Measurements from ENCODE around the gene RNF123.

RNF123 gene

DNA sequence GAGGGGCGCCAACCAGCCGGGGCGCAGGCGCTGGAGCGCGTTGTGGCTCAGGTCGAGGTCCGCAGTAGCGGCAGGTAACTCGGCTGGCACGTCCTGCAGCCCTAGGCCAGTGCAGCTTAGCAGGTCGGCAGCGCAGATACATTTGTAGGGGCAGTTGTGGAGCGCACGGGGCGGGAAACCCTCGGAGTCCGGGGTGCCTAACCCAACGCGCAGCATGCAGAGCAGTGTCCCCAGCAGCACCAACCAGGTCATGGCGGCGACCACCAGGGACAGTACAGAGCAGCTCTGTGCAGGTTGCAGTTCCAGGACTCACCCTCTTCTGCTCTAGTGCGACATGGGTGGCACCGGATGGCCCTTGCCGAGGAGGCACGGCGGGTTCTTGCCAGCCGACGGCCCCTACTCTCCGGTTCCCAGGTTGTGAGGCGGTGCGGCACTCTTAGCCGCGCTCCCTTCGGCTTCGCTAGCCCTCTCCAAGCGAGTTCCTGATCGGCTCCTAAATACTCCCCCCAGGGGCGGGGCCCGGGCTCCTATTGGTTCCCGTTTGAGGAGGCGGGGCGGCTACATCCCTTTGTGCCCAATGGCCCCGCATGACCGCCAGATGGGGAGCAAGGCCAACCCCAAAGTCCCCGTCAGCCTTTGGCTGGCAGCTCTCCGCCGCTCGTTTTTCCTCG lies 30.0 kb downstream of the RNF123 start, which contains the start of gene AMIGO3:
Gene AMIGO3 (minus strand): TSS at position 471 of the 671 bp plus-strand sequence. CDS start 219 bp downstream, at position 252.
- peak within 1 kb of the TSS; percentile 76 for H3K4me3 Mint-ChIP-seq
- H3K36me3 Mint-ChIP-seq (ENCODE audit: low read depth) = peaks cover 80% of the 10 kb centered on the region
- H3K9me3 Mint-ChIP-seq = no peaks in the 10 kb centered on the region
- peaks cover 12% of the 10 kb centered on the region for H3K27me3 Mint-ChIP-seq
- intact Hi-C loops (cut with micrococcal nuclease) = no loop called here
- peak within 1 kb of the TSS; percentile 80 for H3K27ac Mint-ChIP-seq
- peaks cover 63% of the 10 kb centered on the region for H3K4me1 Mint-ChIP-seq (ENCODE audit: low read depth)

DNA sequence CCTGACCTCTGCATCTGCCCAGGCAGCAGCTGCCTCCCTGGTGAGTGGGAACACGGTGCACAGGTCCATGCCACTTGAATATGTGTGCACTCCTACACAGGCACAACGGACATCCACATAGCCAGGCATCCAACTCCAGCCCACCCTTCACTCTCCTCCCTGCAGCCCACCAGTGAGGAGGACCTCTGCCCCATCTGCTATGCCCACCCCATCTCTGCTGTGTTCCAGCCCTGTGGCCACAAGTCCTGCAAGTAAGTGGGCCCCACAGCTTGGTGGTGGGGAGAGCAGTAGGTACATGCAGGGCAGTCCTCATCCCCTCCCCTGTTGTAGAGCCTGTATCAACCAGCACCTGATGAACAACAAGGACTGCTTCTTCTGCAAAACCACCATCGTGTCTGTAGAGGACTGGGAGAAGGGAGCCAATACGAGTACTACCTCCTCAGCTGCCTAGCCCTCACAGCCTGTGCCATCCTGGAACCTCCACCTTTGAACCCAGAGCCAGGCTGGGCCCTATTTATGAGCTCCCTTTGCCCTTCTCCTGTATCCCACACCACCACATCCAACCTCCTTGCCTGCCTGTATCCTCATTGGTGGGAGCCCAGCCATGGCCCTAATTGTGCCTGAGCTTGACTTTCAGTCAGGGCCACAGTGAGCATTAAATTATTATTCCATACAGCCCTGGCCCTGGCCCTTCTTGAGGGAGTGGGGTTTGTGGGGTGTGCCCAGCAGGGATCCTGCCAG lies 31.7 kb downstream of the RNF123 start:
- Mint-ChIP-seq H3K27me3 (peaks cover 12% of the 10 kb centered on the region), H3K9me3 (no peaks in the 10 kb centered on the region), H3K4me3 (no peak overlapping the region), H3K27ac (no peak overlapping the region), H3K4me1 (ENCODE audit: low read depth) (peaks cover 78% of the 10 kb centered on the region), H3K36me3 (ENCODE audit: low read depth) (peaks cover 73% of the 10 kb centered on the region)
- intact Hi-C loops (cut with micrococcal nuclease) = loop anchor here (5.0 to 10.0 kb wide), 2 partner anchors 64 to 699 kb away; partner anchors contain the start of genes IP6K1 and NDUFAF3

DNA sequence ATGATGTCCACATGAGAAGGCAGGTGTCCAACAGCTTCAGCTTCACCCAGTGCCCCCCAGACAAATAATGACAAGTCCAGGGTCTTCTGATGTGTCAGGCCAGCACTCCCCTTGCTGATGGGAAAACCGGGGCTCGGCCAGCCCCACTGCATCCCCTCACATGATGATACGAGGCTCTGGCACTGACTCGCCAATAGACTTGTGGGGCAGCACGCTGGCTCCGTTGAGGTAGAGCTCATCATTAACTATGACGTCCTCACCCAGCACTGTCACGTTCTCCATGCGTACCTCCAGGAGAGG lies 32.2 kb downstream of the RNF123 start:
- Mint-ChIP-seq H3K4me1 (ENCODE audit: low read depth) (peaks cover 78% of the 10 kb centered on the region), H3K36me3 (ENCODE audit: low read depth) (peaks cover 73% of the 10 kb centered on the region)
- intact Hi-C loops (cut with micrococcal nuclease) = loop anchor here (5.0 to 10.0 kb wide), 2 partner anchors 63 to 699 kb away; partner anchors contain the start of genes IP6K1 and NDUFAF3

DNA sequence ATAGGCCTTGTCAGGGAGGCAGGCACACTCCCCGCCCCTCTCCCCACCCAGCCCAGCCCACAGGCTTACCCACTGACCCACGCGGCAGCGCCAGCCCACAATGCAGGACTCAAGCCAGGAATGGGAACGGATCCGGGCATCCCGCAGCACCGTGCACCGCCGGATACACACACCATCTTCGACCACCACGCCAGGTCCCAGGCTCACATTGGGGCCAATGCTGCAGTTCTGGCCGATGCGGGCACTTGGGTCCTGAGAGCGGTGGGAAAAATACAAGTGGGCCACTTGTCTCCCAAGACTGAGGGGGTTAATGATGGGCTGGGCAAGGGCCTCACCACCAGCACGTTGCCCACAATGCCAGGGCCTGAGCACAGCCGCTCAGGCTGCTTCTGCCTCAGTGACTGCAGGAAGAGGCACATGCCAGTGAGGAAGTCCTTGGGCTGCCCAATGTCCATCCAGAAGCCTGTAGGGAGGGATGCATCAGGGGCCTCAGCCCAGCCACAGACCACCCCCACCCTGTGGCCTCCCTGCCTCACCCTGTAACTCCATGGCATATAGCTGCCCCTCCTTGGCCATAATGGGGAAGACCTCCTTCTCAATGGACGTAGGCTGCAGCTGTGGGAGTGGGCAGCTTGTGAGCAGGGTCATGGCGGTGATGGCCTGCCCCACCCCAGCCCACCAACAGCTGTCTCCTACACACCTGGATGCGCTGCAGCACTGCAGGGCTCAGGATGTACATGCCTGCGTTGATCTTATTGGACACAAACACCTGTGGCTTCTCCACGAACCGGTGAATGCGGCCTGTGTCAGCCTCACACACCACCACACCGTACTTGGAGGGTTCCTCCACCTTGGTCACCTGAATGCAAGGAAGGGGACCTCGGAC lies 32.8 kb downstream of the RNF123 start:
- Mint-ChIP-seq H3K4me3 (peak overlapping the region; percentile 94), H3K9me3 (no peaks in the 10 kb centered on the region), H3K27me3 (peaks cover 12% of the 10 kb centered on the region), H3K27ac (peak overlapping the region; percentile 100), H3K4me1 (ENCODE audit: low read depth) (peaks cover 75% of the 10 kb centered on the region), H3K36me3 (ENCODE audit: low read depth) (peaks cover 78% of the 10 kb centered on the region)
- intact Hi-C loops (cut with micrococcal nuclease) = loop anchor here (5.0 to 10.0 kb wide), 2 partner anchors 63 to 700 kb away; partner anchors contain the start of genes IP6K1 and NDUFAF3

More for the DNA sequence above, 32.2 kb downstream of the RNF123 start:
- peaks cover 12% of the 10 kb centered on the region for H3K27me3 Mint-ChIP-seq
- no peak overlapping the region for H3K4me3 Mint-ChIP-seq
- H3K27ac Mint-ChIP-seq = no peak overlapping the region
- no peaks in the 10 kb centered on the region for H3K9me3 Mint-ChIP-seq

DNA sequence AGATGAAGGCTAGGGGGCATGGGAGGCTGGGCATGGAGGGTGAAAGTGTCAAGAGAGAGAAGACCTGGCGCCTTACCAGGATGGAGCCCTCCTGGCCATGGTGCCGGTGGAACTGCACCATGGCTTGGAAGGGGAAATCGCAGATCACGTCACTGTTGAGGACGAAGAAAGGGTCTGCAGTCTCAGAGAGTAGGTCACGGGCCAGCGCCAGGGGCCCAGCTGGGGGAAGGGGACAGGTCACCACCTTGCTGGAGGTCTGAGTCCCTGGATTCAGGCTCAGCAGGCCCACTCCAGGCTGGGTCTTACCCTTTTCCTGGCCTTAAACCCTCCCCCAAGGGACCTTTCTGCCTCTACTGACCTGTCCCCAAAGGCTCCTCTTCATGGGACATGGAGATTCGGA lies 33.5 kb downstream of the RNF123 start:
- H3K36me3 Mint-ChIP-seq (ENCODE audit: low read depth) = peaks cover 83% of the 10 kb centered on the region
- intact Hi-C loops (cut with micrococcal nuclease) = loop anchor here (5.0 to 10.0 kb wide), 2 partner anchors 62 to 701 kb away; partner anchors contain the start of genes IP6K1 and NDUFAF3
- H3K9me3 Mint-ChIP-seq = no peaks in the 10 kb centered on the region
- peaks cover 9% of the 10 kb centered on the region for H3K27me3 Mint-ChIP-seq
- H3K4me1 Mint-ChIP-seq (ENCODE audit: low read depth) = peaks cover 68% of the 10 kb centered on the region
- H3K4me3 Mint-ChIP-seq = peak overlapping the region; percentile 94
- H3K27ac Mint-ChIP-seq = peak overlapping the region; percentile 100

DNA sequence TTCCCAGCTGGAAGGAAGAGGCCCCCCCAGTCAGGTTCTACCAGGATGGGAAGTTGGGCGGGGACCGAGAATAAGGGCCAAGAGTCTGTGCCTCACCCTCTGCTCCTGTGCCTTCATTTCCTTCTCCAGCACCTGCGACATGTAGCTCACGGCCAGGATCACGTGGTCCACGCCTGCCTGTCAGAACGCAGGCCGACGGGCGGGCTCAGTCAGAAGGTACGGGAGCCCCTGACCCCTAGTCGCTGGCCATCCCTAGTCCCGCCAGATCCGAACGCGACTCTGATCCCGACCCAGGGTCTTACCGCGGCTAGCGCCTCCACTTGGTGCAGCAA lies 33.9 kb downstream of the RNF123 start:
- peaks cover 8% of the 10 kb centered on the region for H3K27me3 Mint-ChIP-seq
- intact Hi-C loops (cut with micrococcal nuclease) = loop anchor here (5.0 to 10.0 kb wide), 2 partner anchors 62 to 701 kb away; partner anchors contain the start of genes IP6K1 and NDUFAF3

DNA sequence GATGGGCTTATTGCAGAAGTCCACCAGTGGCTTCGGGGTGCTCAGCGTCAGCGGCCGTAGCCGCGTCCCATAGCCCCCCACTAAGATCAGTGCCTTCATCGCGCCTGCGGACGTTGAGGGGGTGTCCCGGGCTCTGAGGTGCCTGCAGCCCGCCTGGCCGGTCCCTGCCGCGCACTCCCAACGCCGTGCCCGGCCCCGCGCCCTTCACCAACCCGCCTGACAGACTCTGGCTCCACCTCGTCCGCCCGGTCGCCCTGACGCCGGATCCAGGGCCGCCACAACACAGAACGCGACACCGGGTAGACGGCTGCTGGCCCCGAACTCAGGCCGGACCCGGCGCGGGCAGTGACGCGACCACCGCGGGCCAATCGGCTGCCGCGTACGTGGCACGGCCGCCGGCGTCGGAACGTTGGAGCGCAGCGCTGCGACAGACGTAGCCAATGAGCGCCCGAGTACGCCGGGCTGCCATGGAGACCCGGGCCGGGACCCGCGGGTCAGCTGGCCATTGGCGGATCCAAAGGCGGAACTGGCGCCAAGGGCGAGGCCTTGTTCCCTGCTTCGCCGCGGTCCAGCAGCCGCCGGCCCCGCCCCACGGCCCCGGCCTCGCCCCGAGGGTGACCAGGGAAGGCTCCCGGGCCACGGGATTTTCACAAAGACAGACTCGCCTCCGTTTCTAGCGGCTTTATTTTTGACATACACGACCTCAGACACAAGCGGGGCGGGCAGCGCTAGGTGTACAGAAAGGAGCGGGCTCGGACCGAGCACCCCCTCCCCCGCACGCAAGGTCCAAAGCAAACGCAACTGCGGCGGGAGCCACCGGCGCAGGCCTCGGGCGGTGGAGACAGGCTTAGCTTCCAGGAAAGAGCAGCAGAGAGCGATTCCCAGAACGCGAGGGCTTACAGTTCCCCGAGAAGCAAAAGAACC lies 34.5 kb downstream of the RNF123 start, which contains the start of gene GMPPB:
Gene GMPPB (minus strand): TSS at position 324 of the 924 bp plus-strand sequence. CDS start 225 bp downstream, at position 99.
- H3K9me3 Mint-ChIP-seq = no peaks in the 10 kb centered on the region
- intact Hi-C loops (cut with micrococcal nuclease) = loop anchor here (5.0 to 10.0 kb wide), 2 partner anchors 61 to 702 kb away; partner anchors contain the start of genes IP6K1 and NDUFAF3
- H3K4me3 Mint-ChIP-seq = peak within 1 kb of the TSS; percentile 94
- peaks cover 62% of the 10 kb centered on the region for H3K4me1 Mint-ChIP-seq (ENCODE audit: low read depth)
- H3K27me3 Mint-ChIP-seq = peaks cover 2% of the 10 kb centered on the region
- H3K36me3 Mint-ChIP-seq (ENCODE audit: low read depth) = peaks cover 83% of the 10 kb centered on the region
- peak within 1 kb of the TSS; percentile 100 for H3K27ac Mint-ChIP-seq

More for the DNA sequence above, 33.9 kb downstream of the RNF123 start:
- Mint-ChIP-seq H3K9me3 (no peaks in the 10 kb centered on the region), H3K36me3 (ENCODE audit: low read depth) (peaks cover 83% of the 10 kb centered on the region), H3K4me3 (peak overlapping the region; percentile 94), H3K4me1 (ENCODE audit: low read depth) (peaks cover 68% of the 10 kb centered on the region), H3K27ac (peak overlapping the region; percentile 100)

DNA sequence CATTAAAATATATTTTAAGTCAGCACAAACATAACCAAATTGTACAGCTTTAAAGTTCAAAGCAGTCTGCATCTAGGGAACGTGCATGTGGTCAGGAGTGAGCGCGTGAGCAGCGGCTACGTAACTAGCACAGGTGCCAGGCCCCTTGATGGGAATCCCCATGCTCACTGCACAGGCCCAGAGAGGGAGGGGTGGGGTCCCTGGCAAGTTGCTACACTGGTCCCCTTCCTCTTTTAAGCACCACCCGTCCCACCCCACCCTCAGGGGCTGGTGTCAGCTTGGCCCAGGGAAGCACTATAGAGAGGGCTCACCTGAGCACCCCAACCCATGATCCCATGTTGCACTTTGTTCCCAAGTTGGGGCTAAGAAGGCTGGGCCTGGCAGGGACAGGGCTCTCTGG lies 35.2 kb downstream of the RNF123 start:
- Mint-ChIP-seq H3K4me1 (ENCODE audit: low read depth) (peaks cover 55% of the 10 kb centered on the region), H3K27me3 (no peaks in the 10 kb centered on the region), H3K9me3 (no peaks in the 10 kb centered on the region), H3K27ac (peak overlapping the region; percentile 100), H3K4me3 (peak overlapping the region; percentile 94), H3K36me3 (ENCODE audit: low read depth) (peaks cover 86% of the 10 kb centered on the region)
- intact Hi-C loops (cut with micrococcal nuclease) = loop anchor here (5.0 to 10.0 kb wide), 2 partner anchors 60 to 702 kb away; partner anchors contain the start of genes IP6K1 and NDUFAF3

DNA sequence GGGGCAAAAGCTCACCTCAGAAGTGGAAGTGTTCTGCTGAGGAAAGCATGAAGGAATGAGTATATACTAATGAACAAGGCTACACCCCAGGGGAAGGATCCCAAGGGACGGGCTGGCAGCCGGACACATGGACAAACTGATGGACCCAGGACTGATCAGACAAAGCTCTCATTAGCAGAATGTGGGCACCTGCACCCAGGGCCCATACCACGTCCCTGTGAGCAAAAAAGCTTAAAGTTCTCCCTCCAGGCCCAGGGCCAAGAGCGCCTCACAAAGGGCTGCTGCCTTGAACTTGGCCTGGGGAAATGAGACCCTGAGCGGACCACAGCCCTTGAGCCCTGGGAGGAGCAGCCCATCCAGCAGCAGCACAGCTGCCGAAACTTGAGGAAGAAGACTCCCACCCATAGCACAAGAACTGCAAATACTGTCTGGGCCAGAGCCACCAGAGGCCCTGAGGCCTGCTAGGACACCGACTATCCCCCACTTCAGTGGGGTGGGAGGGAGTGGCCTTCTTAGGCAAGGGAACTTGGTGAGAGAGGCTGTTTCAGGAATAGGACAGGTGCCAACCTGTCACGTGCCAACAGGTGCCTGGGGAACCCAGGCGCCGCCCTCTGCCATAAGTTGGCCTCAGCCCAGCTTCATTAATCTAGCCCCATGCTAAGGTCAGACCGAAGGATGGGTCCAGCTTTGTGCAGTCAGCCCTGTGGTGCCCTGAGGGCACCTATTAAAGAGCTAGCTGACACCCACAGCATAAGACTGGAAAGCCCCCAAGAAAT lies 36.7 kb downstream of the RNF123 start:
- H3K4me3 Mint-ChIP-seq = no peak overlapping the region
- H3K27ac Mint-ChIP-seq = peak overlapping the region; percentile 100
- peaks cover 41% of the 10 kb centered on the region for H3K4me1 Mint-ChIP-seq (ENCODE audit: low read depth)
- no peaks in the 10 kb centered on the region for H3K9me3 Mint-ChIP-seq
- H3K36me3 Mint-ChIP-seq (ENCODE audit: low read depth) = peaks cover 86% of the 10 kb centered on the region
- intact Hi-C loops (cut with micrococcal nuclease) = loop anchor here (10.0 kb wide), 1 partner anchor 59 kb away; the partner anchor contains the start of gene IP6K1
- no peaks in the 10 kb centered on the region for H3K27me3 Mint-ChIP-seq

DNA sequence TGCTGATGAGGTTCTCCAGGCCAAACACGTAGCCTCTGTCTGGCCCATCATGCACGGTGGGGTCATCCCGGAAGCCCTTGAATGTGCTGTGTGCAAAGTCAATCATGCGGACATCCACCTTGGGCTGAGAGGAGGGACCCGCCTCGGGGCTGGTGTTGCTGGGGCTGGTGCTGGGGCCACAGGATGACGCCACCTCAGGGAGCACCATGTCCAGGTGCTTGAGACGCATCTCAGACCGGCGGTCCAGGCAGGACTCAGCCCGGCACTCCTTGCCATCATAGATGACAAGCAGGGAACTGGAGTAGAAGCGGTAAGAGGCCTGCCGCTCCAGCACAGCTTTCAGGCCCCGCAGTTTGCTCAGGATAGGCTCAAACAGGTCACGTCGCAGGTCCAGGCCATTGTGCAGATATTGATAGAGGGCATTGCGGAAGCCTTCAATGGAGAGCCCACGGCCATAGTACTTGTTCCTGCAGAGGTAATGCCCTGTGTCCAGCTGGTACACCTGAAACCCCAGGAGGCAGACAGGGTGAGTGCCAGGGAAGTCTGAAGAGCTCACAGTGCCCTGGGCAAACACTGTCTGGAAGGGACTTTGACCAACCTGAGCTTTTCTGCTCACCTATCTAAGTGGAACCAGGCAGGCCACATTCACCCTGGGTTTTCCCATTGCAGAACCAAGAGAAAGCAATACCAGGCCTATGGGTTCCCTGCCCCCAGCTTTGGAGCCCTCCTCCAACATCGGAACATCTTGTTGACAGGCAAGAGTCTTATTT lies 38.0 kb downstream of the RNF123 start:
- no peaks in the 10 kb centered on the region for H3K9me3 Mint-ChIP-seq
- H3K4me1 Mint-ChIP-seq (ENCODE audit: low read depth) = peaks cover 30% of the 10 kb centered on the region
- H3K36me3 Mint-ChIP-seq (ENCODE audit: low read depth) = peaks cover 86% of the 10 kb centered on the region
- intact Hi-C loops (cut with micrococcal nuclease) = loop anchor here (10.0 kb wide), 1 partner anchor 57 kb away; the partner anchor contains the start of gene IP6K1
- no peak overlapping the region for H3K4me3 Mint-ChIP-seq
- no peak overlapping the region for H3K27ac Mint-ChIP-seq
- H3K27me3 Mint-ChIP-seq = no peaks in the 10 kb centered on the region

DNA sequence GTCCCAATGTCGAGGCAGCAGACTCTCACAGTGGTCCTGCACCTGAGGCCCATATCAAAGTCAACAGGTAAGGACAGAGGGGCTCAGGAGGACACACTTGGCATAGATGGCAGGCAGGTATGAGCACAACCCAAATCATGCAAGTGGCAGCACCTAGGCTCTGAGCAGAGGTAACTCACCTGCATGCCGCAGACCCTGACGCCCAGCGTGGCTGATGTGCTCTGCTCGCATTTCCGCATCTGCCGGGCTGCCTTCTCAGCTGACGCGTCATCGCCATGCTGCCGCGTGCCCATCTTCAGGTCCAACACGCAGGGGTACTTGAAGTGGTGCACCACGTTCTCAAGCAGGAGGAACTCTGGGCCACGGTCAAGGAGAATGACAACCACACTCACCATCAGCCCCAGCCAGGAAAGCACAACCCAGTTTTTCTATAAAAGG lies 38.6 kb downstream of the RNF123 start:
- Mint-ChIP-seq H3K27me3 (no peaks in the 10 kb centered on the region), H3K4me1 (ENCODE audit: low read depth) (peaks cover 24% of the 10 kb centered on the region), H3K36me3 (ENCODE audit: low read depth) (peaks cover 86% of the 10 kb centered on the region), H3K9me3 (no peaks in the 10 kb centered on the region), H3K27ac (no peak overlapping the region), H3K4me3 (no peak overlapping the region)
- intact Hi-C loops (cut with micrococcal nuclease) = loop anchor here (10.0 kb wide), 1 partner anchor 57 kb away; the partner anchor contains the start of gene IP6K1
